ENCODE data around the gene GTF2B. TPM values are rescaled to one million over a fixed set of nuclear protein-coding genes. Genes with fewer than 3 reads are reported as not detected.

GTF2B gene
- total RNA-seq, 1 experiment from 2014 or later: 31.9 TPM

GRCh38 chr1:88900883-88901282 lies 9.5 kb upstream of the GTF2B start:
- CTCF ChIA-PET: no interaction called here
- Histone ChIP-seq H3K9me3 (ENCODE audit: low read depth, low read length, poor library complexity, severe bottlenecking) (no peaks in the 10 kb centered on the region), H3K36me3 (ENCODE audit: insufficient read depth, low read length, poor library complexity, severe bottlenecking) (no peaks in the 10 kb centered on the region), H3K4me3 (ENCODE audit: low read depth, low read length, poor library complexity, severe bottlenecking) (no peak overlapping the region), H3K27ac (ENCODE audit: low read depth, low read length, poor library complexity, severe bottlenecking) (no peak overlapping the region), H3K27me3 (replicated peaks; ENCODE audit: insufficient read depth, low read depth, low read length, poor library complexity) (no peaks in the 10 kb centered on the region), H3K4me1 (ENCODE audit: insufficient read depth, low read length, poor library complexity, severe bottlenecking) (no peaks in the 10 kb centered on the region)
- POLR2A ChIA-PET (ENCODE audit: low non-redundant PET): no interaction called here
- TF ChIP-seq CTCF (conservative IDR thresholded peaks at IDR 0.05; ENCODE audit: low read depth, low read length) (no peak), EZH2 (IDR thresholded peaks at IDR 0.05; ENCODE audit: borderline replicate concordance, low read depth, low read length, poor library complexity, severe bottlenecking) (no peak)
- intact Hi-C loops (cut with micrococcal nuclease; ENCODE audit: unreplicated experiment): no loop called here
- BruUV-seq (replicated peaks): no TSS peak
- DNase-seq (ENCODE audit: low spot score): no peak

DNA sequence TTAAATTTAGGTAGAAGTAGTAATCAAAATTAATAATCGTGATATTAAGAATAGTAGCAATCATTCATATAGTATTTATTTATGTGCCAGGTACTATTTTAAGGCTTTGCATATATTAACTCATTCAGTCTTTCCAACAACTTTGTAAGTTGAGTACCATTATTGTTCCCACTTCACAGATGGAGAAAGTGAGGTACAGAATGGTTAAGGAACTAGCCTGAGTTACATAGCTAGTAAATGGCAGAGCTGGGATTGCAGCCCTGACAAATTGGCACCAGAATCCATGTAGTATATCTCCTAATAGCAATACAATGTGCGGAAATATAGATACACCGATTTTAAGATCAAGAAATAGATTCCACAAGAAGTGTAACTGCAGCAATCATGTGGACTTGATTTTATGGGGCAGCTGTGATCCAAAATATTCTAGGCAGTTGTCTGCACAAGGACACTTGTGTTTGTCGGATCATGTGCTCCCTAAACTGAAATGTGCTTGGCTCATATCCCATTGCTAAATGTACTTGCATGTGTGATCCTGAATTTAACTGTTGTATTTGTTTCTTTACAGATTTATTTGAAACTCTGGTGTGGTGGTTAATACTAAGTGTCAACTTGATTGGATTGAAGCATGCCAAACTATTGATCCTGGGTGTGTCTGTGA lies 5.8 kb upstream of the GTF2B start:
- H3K4me3 ChIP-seq (ENCODE audit: low read depth, low read length, poor library complexity, severe bottlenecking): no peak overlapping the region
- ChIA-PET CTCF (no interaction called here), POLR2A (ENCODE audit: low non-redundant PET) (no interaction called here)
- DNase-seq (ENCODE audit: low spot score): no peak
- BruUV-seq (replicated peaks): no TSS peak
- intact Hi-C loops (cut with micrococcal nuclease; ENCODE audit: unreplicated experiment): no loop called here
- H3K27ac ChIP-seq (ENCODE audit: low read depth, low read length, poor library complexity, severe bottlenecking): no peak overlapping the region
- no peaks in the 10 kb centered on the region for H3K9me3 ChIP-seq (ENCODE audit: low read depth, low read length, poor library complexity, severe bottlenecking)
- H3K27me3 ChIP-seq (replicated peaks; ENCODE audit: insufficient read depth, low read depth, low read length, poor library complexity): no peaks in the 10 kb centered on the region
- H3K4me1 ChIP-seq (ENCODE audit: insufficient read depth, low read length, poor library complexity, severe bottlenecking): no peaks in the 10 kb centered on the region
- TF ChIP-seq CTCF (conservative IDR thresholded peaks at IDR 0.05; ENCODE audit: low read depth, low read length) (no peak), EZH2 (IDR thresholded peaks at IDR 0.05; ENCODE audit: borderline replicate concordance, low read depth, low read length, poor library complexity, severe bottlenecking) (no peak)
- H3K36me3 ChIP-seq (ENCODE audit: insufficient read depth, low read length, poor library complexity, severe bottlenecking): no peaks in the 10 kb centered on the region

- Histone ChIP-seq H3K4me3 (ENCODE audit: low read depth, low read length, poor library complexity, severe bottlenecking) (no peak overlapping the region), H3K4me1 (ENCODE audit: insufficient read depth, low read length, poor library complexity, severe bottlenecking) (peaks cover 8% of the 10 kb centered on the region), H3K27me3 (replicated peaks; ENCODE audit: insufficient read depth, low read depth, low read length, poor library complexity) (no peaks in the 10 kb centered on the region), H3K9me3 (ENCODE audit: low read depth, low read length, poor library complexity, severe bottlenecking) (no peaks in the 10 kb centered on the region), H3K36me3 (ENCODE audit: insufficient read depth, low read length, poor library complexity, severe bottlenecking) (peaks cover 3% of the 10 kb centered on the region), H3K27ac (ENCODE audit: low read depth, low read length, poor library complexity, severe bottlenecking) (no peak overlapping the region)
- CTCF ChIA-PET: interaction anchor here (0.7 kb wide), 1 partner anchor 61 kb away, joined by 3 read pairs; no protein-coding TSS in a partner anchor
- no peak for TF ChIP-seq EZH2 (IDR thresholded peaks at IDR 0.05; ENCODE audit: borderline replicate concordance, low read depth, low read length, poor library complexity, severe bottlenecking)
- no peak for TF ChIP-seq CTCF (conservative IDR thresholded peaks at IDR 0.05; ENCODE audit: low read depth, low read length)
- intact Hi-C loops (cut with micrococcal nuclease; ENCODE audit: unreplicated experiment): loop anchor here (5.0 kb wide), 1 partner anchor 210 kb away; the partner anchor contains the start of gene PKN2
- no TSS peak for BruUV-seq (replicated peaks)
- POLR2A ChIA-PET (ENCODE audit: low non-redundant PET): no interaction called here
- DNase-seq (ENCODE audit: low spot score): peak; percentile 70
These were observed 1.1 kb upstream of the GTF2B start for GRCh38 chr1:88892357-88892877.
